ENCODE measurements around the gene COPA.

The COPA gene

GRCh38 chr1:160264795-160265307 lies 78.2 kb downstream of the COPA start:
- DNase-seq: no peak

DNA sequence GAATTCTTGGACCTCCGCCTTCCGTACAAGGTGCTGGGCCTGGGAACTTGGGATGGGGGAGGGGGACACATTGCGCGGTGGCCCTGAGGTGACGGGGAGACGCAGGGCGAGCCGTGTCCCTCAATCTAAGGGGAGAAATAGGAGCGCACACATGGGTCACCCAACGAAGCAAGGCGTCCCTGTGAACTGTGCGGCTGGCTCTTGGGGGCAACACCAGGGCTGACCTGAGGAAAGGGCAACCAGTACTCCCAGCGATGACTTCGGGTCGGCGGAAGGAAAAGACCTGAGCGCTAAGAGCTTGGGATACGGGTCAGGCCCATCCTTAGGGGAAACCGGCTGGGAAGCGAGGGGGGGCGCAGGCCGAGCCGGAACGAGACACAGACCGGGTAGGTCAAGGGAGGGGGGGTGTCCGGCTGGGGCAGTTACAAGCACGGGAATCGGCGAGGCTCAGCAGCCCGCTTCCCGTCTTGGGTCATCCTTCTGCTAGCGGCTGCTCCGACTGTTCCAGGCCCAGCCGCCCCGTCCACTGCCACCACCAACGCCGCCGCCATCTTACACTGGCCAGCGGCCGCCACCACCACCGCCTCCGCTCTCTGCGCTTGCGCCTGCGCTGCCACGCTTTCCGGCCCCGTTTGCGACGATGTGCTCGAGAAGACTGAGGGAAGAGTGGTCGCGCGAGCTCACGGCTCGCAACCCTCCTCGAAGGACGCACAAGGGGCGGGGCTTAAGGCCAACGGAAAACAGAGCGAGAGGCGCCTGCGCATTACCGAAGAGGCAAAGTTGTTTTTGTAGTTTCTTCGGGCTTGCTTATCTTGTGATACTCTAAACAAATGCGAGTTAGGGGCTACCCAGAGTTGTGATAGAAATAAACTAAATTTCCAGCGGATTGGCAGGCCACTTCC lies 80.9 kb downstream of the COPA start, which contains the start of gene DCAF8:
Gene DCAF8, minus strand, starts transcription at position 657 of the 902 bp plus-strand sequence. CDS start 18,541 bp downstream, outside the sequence.
- peak; percentile 97 for DNase-seq

DNA sequence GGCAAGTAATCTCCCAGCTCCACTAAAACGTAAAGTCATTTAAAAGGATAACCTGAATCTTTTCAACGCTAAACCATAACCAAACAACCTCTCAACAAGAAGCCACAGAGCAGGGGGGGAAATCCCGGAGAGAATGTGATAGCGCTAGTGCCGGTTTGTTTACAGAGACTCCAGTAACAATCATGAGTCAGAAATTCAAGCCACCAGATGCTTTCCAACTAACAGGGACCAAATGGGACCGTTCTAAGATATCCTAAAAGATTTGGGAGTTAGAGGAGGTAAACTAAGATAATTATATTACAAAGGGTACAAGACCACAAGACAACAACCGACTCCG lies 81.5 kb downstream of the COPA start:
- DNase-seq: peak; percentile 63

GRCh38 chr1:160260406-160261382 lies 82.4 kb downstream of the COPA start:
- peak; percentile 81 for DNase-seq

- no peak for DNase-seq
These were observed 84.8 kb downstream of the COPA start for GRCh38 chr1:160258177-160258798.

- no peak for DNase-seq
These were observed 85.5 kb downstream of the COPA start for GRCh38 chr1:160257411-160258015.

DNA sequence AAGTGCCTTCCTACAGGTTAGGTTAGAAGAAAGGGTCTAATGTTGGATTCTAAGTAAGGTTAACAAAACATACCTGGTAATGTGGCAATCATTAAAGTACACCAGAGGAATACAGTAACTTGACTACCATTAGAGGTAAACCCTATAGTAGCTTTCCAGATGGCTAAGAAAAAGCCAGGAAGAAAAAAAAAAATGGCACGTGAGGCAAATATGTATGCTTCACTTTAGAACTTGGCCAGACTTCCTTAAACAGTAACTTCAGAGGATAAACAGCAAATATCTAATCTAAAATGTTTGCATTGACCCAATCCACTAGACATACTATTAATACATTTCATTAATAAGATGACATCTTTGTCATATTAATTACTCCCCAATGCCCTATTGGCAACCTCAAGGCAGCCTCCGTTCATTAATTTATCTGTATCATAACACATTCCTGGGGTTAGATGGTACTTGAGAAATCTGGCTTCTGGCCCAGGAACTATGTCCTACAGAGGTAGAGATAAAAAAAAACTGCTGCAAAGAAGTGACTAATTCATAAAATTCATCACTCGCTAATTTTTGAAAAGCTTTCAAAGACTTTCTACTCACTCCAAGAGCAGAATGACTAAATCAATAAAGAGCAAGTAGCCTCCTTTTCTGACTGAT lies 86.5 kb downstream of the COPA start:
- peak; percentile 81 for DNase-seq

GRCh38 chr1:160255781-160256300 lies 87.2 kb downstream of the COPA start:
- DNase-seq: no peak

GRCh38 chr1:160251687-160252526 lies 91.1 kb downstream of the COPA start:
- peak; percentile 73 for DNase-seq

DNA sequence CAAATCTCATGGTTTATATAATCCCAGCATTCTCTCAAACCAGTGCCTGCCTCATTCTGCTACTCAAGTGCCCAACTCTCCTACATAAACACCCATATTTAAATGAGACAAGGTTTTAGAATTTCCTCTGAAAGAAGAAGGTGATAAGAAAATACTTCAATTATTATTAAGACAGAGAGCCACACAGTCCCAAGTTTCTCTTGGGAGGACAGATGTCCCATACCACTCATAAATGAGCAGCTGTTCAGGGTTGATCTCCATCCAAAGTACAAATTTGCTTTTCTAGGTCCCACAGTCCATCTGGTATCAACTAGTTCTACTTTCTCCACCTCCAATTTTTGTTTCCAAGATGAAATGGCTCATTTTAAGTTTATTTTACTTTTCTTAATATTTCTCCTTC lies 92.0 kb downstream of the COPA start:
- no peak for DNase-seq

DNA sequence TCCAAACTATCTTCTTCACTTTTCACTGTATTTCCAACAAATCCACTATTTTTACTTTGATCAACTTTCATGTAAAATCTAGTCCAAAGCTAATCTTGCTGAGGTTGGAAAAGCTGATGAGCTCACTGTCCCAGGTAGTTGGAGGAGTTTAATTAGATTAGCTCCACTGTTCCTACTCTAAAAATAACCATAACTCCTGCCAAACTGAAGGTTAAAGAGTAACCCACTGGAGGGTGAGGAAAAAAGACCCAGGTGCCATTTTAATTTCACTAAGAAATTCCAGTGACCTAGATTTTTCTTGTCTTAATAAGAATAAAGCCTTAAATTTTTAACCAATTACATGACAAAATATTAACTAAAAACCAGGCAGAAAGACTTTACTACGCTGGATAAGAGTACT lies 96.0 kb downstream of the COPA start:
- no peak for DNase-seq

DNA sequence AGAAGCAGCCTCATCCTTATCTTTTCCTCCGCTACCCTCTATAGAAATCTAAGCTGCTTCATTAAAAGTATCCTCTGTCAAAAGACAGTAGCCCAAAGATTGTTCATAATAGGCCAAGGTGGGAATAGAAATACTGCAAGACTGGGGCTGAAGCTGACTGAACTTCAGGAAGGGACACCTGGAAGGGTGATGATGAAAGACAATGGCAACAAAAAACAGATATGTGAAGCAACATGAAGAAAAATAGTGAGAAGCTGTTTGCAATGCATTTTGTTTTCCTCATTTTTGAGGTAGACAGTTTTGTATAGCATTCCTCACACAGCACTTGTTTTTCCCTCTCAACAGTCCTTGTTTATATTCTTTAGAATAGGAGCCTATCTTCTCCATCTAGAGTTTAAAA lies 97.6 kb downstream of the COPA start:
- DNase-seq: no peak

- DNase-seq: no peak
These were observed 98.8 kb downstream of the COPA start for GRCh38 chr1:160244209-160244608.

DNA sequence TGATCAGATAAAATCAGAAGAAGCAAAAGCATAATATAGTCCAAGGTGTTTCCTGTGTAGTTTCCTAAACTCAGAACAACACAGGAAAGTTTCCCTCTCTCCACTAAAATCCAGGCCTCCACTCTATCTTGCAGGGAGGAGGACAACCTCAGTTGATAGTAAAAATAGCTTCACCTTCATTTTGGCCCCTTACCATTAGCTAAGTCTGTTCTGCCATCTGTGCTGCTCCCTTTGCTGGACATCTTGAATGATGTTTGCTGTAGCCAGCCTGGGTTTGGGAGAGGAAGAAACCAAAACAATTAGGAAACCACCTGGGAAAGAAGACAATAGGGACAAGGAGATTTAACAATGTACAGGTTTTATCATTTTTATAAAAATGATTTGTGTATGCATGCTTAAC lies 99.3 kb downstream of the COPA start:
- DNase-seq: no peak

DNA sequence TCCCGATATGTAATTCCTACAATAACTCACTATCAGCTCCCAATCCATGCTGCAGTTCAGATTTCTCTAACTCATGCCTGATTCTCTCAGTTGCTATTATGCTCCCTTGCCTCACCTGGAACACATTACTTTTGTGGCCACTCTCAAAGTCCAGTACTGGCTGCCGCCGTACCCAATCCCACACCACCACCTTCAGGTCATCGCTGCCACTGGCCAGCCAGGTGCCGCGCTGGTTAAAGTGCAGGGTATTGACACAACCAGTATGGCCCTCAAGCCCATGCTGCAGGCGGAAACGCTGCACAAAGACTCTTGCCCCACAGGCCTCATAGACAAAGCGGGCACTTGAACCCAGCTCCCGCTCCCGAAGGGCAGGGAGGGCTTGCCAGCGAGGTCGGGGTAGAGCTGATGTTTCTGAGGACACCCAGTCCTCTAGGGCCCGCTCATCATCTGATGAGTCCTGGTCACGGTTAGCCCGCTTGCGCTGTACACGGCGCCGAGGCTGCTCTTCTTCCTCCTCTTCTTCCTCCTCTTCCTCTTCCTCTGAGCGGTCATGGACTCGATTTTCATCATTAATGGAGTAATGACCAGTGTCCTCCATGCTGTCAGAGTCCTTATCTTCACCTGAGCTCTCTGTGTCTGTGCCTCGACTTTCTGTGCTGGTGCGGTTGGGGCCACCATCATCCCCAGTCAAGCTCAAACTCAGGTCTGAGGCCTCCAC lies 103.3 kb downstream of the COPA start:
- no peak for DNase-seq

Measured in fibroblast of skin of scalp (primary cell).